SKM-1 treated with dmso at 0.1 percent for 144 hours (cell line): Measurements from ENCODE around the gene F12.

ENCODE experiments used
- DNase-seq: peaks from one replicate; lab custom pipeline; 2025; ENCODE audit not compliant: unreplicated experiment; lab: John Stamatoyannopoulos, UW

The F12 gene

GRCh38 chr5:177446200-177447065 is 37.1 kb upstream of the F12 start, which contains the start of gene PRR7:
Gene PRR7 (plus strand): TSS chr5:177446814. CDS start chr5:177455068, 8,254 bp downstream.
- peak; percentile 75 for DNase-seq

GRCh38 chr5:177445917-177446199 is 36.5 kb upstream of the F12 start:
- DNase-seq = no peak

GRCh38 chr5:177445052-177445916 is 35.9 kb upstream of the F12 start:
- DNase-seq = no peak

- DNase-seq = peak; percentile 15
These were observed 35.0 kb upstream of the F12 start for GRCh38 chr5:177444106-177445051.

GRCh38 chr5:177443144-177443983 is 34.0 kb upstream of the F12 start:
- DNase-seq = no peak

GRCh38 chr5:177442066-177442826 is 32.9 kb upstream of the F12 start:
- no peak for DNase-seq

GRCh38 chr5:177440990-177441780 is 31.8 kb upstream of the F12 start:
- DNase-seq = no peak

DNA sequence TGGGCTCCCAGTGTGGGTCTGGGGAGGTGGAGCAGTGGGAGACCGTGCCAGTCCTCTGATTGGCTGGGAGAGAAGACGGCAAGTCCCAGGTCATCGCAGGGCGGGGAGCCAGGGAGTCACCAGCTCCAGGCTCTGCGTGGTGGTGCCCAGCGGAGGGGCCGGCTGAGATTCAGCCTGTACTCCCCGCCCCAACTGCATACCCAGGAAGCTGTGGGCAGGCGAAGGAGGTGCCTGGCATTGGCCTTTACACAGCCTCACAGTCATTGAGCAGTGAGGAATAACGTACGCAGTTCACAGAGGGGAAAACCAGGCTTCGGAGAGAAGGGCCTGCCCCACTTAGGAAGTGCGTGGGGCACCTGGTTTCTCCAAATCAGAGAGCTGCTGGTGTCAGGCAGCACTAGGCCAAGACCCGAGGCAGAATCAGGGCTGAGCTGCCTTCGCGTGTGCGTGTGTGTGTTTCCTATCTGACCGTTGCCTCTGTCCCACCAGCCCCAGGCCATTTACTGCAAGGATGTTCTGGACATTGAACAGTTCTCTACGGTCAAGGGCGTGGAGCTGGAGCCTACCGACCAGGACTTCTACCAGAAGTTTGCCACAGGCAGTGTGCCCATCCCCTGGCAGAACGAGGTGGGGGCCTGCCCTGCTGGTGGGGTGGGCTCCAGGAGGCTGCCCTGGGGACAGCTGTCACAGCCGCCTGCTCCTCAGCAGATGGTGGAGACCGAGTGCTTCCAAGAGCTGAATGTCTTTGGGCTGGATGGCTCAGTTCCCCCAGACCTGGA is 31.0 kb upstream of the F12 start:
- no peak for DNase-seq

DNA sequence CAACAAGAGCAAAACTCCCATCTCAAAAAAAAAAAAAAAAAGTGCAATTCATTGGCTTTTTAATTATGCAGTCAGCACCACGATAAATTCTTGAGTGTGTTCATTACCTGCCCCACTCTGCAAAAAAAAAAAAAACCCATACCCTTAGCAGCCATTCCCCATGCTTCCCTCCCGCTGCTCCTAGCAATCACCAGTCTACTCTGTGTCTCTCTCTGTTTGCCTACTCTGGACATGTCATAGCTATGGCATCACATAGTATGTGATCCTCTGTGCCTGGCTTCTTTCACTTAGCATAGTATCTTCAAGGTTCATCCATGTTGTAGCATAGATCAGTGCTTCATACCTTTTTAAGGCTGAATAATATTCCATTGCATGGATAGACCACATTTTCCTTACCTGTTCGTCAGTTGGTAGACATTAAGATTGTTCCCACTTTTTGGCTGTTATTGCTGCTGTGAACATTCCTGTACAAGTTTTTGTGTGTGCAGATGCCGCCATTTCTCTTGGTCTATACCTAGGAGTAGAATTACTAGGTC is 30.2 kb upstream of the F12 start:
- no peak for DNase-seq

GRCh38 chr5:177438468-177438867 is 29.1 kb upstream of the F12 start:
- no peak for DNase-seq

- no peak for DNase-seq
These were observed 28.3 kb upstream of the F12 start for GRCh38 chr5:177437623-177438022.

- DNase-seq = no peak
These were observed 26.6 kb upstream of the F12 start for GRCh38 chr5:177435847-177436536.

DNA sequence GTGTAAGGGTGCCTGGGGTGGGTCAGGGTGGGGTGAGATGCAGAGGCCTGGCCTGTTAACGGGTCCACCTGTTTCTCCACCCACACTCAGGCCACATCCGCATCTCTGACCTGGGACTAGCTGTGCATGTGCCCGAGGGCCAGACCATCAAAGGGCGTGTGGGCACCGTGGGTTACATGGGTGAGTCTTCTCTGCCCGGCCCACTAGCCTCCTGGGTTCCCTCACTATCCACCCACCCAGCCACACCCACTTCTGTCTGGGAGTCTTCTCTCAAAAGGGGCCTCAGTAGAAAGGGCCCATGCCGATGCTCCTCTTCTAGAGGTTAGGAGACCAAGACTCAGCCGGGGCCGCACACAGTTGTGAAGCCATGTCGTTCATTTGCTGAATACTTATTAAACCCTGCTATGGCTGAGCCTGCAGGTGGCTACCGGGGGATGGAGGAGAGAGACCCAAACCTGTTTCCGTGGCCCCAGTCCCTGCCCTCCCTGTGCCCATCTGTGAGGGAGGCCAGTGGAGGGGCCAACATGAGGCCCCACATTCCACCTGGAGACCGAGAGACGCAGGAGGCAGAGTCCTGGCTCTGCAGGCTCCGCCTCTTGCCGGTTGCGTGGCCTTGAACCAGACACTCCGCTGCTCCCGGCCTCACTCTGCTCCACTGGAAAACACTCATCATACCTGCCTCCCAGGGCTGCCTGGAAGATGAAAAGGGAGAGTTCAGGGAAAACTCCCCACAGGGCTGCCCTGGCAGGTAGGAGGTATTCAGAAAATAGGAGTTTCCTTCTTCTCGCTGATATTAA is 25.8 kb upstream of the F12 start:
- DNase-seq = no peak

GRCh38 chr5:177434437-177434836 is 25.1 kb upstream of the F12 start:
- no peak for DNase-seq

DNA sequence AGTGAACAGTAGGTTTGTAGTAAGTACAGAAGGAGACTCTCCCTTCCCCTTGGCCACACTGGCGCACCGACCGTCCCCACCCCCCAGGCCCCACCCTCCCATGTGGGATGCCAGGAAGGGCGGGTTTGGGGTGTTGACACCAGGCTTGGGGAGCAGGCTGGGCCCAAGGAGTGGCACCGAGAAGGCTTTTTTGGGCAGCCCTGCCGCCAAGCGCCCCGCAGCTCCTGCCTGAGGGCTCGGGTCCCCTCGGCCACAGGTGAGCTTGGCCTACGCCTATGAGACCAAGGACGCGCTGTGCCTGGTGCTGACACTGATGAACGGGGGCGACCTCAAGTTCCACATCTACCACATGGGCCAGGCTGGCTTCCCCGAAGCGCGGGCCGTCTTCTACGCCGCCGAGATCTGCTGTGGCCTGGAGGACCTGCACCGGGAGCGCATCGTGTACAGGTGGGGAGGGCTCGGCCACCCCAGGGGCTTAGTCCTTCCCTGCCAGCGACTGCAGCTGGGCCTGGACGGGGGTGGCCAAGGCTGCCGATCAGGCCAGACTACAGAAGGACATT is 24.4 kb upstream of the F12 start:
- DNase-seq = no peak
